CD4-positive, CD25-positive, alpha-beta regulatory T cell (primary cell): ENCODE data around the gene MS4A4A. TPM values are rescaled to one million over a fixed set of nuclear protein-coding genes. Genes with fewer than 3 reads are reported as not detected.

Experiments
- ATAC-seq, 2 donors: fragments of 150-1000 bp; cut with Tn5 transposase; one replicate each; pipeline ENCODE4 v1.10.0; 2021; ENCODE audit warnings: low read depth in 2 of 2, moderate number of reproducible peaks in 2 of 2, moderate library complexity in 1 of 2
- DNase-seq, 3 donors: peaks; one replicate each; pipeline versions ENCODE4 v3.0.0 to v3.0.0-alpha.2; 2012 to 2022; ENCODE audit warnings: mixed read lengths in 1 of 3
- H3K27ac ChIP-seq: one replicate; pipeline ENCODE4 v1.7.0; 2013; ENCODE audit warnings: mild to moderate bottlenecking, low read length; ENCODE audit not compliant: insufficient read depth, poor library complexity, severe bottlenecking
- H3K27me3 ChIP-seq: one replicate; pipeline ENCODE4 v1.7.0; 2013; ENCODE audit warnings: low read length; ENCODE audit not compliant: control insufficient read depth, insufficient read depth
- H3K36me3 ChIP-seq: one replicate; pipeline ENCODE4 v1.7.0; 2013; ENCODE audit warnings: mild to moderate bottlenecking, low read length, moderate library complexity; ENCODE audit not compliant: control insufficient read depth, insufficient read depth
- H3K4me1 ChIP-seq: 2 replicates; pipeline ENCODE4 v1.7.0; 2013; ENCODE audit warnings: mild to moderate bottlenecking, low read length; ENCODE audit not compliant: insufficient read depth, control insufficient read depth, poor library complexity, severe bottlenecking
- H3K4me3 ChIP-seq: one replicate; pipeline ENCODE4 v1.7.0; 2013; ENCODE audit warnings: low read depth, mild to moderate bottlenecking, low read length, moderate library complexity
- H3K9me3 ChIP-seq, 2 experiments: 1 replicate in 1 of 2; 2 replicates in 1 of 2; pipeline ENCODE4 v1.7.0; 2013; ENCODE audit warnings: low read length in 2 of 2, mild to moderate bottlenecking in 1 of 2, moderate library complexity in 1 of 2; ENCODE audit not compliant: control insufficient read depth in 2 of 2
- H3K27ac Mint-ChIP-seq, 3 donors: one replicate each; pipeline ENCODE4 v1.8.0; 2020 to 2022; ENCODE audit warnings: mild to moderate bottlenecking in 3 of 3, mixed read lengths in 3 of 3, moderate library complexity in 2 of 3
- H3K27me3 Mint-ChIP-seq: one replicate; pipeline ENCODE4 v1.8.0; 2022; ENCODE audit warnings: mild to moderate bottlenecking, mixed read lengths
- H3K36me3 Mint-ChIP-seq: one replicate; pipeline ENCODE4 v1.8.0; 2020; ENCODE audit warnings: mixed read lengths
- H3K4me1 Mint-ChIP-seq, 4 donors: one replicate each; pipeline ENCODE4 v1.8.0; 2020 to 2022; ENCODE audit warnings: mixed read lengths in 4 of 4, mild to moderate bottlenecking in 1 of 4
- H3K4me3 Mint-ChIP-seq, 4 donors: one replicate each; pipeline ENCODE4 v1.8.0; 2020 to 2022; ENCODE audit warnings: mild to moderate bottlenecking in 4 of 4, mixed read lengths in 4 of 4, moderate library complexity in 3 of 4
- H3K9me3 Mint-ChIP-seq, 7 donors: one replicate each; pipeline ENCODE4 v1.8.0; 2020 to 2022; ENCODE audit warnings: mixed read lengths in 7 of 7, mild to moderate bottlenecking in 3 of 7, moderate library complexity in 2 of 7
- polyA plus RNA-seq, 4 donors: library from polyadenylated mRNA; unstranded; fragments of 300-500 nt; fragmentation: Illumina TruSeq; gene quantifications; one replicate each; pipeline ENCODE4 v1.2.3, GENCODE V29; 2021
- total RNA-seq: library from RNA; stranded (reverse); gene quantifications from one replicate; pipeline ENCODE4 v1.2.3, GENCODE V29; 2022

Gene MS4A4A
- total and polyA plus RNA-seq, 5 donors from 2014 or later = not detected

DNA sequence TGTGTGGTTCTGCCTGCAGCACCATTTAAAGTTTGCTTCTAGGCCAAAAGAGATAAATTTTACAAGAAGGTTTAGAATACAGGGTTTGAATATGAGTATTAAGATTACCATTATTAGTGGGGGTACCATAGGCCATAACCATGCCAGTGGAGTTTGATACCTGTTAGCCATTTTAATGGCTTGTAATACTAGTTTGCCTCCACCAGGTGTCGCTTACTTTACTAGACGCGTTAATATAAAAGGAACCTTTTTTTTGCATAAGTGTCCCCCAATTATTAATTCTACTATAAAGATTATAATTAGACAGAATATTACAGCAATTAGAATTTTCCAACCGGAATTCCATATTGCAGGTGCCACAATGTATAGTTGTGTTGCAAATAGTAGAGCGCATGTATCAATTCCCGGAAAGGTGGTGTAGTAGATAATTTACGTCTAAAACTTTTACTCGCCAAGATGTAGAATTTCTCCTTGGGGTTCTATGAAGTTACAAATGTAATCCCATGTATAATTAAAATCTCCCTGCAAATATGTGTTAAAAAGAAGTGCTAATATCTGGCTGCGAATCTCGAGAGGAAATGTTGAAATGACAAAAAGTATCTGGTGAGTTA, 62.7 kb downstream of the MS4A4A start:
- Histone ChIP-seq H3K36me3 (no peaks in the 10 kb centered on the region), H3K27me3 (no peaks in the 10 kb centered on the region), H3K9me3 (no peaks in the 10 kb centered on the region), H3K4me1 (no peaks in the 10 kb centered on the region), H3K27ac (no peak overlapping the region), H3K4me3 (no peak overlapping the region)
- no peaks in the 10 kb centered on the region for H3K36me3 Mint-ChIP-seq
- DNase-seq (peak in 1 of 3 donors; percentile 27), ATAC-seq (no peak)
- peaks cover 11% of the 10 kb centered on the region for H3K27me3 Mint-ChIP-seq
- no peak overlapping the region for H3K27ac Mint-ChIP-seq
- peaks cover 0 to 2% (median 0%) of the 10 kb centered on the region in 7 donors for H3K9me3 Mint-ChIP-seq
- peaks cover 0 to 2% (median 0%) of the 10 kb centered on the region in 4 donors for H3K4me1 Mint-ChIP-seq
- no peak overlapping the region for H3K4me3 Mint-ChIP-seq

DNA sequence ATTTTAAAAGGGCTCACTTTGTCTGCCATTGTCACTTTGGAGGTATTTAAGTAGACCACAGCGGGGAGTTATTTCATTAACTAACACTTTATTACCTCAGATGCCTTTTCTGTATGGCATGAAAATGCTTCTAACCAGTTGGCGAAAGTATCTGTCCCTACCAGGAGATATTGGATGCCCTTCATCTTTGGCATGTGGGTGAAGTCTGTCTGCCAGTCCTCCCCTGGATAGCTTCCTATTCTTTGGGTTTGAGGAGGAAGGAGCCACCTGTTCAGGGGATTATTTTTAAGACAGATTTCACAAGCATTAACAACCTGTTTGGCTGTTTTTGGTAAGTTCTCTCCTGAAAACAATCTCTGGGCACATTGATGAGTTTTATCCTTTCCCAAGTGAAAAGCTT, 63.7 kb downstream of the MS4A4A start:
- no peaks in the 10 kb centered on the region for H3K36me3 ChIP-seq
- DNase-seq = no peak
- Mint-ChIP-seq H3K36me3 (no peaks in the 10 kb centered on the region), H3K4me1 (no peaks in the 10 kb centered on the region), H3K27ac (no peak overlapping the region), H3K27me3 (peaks cover 11% of the 10 kb centered on the region), H3K4me3 (no peak overlapping the region), H3K9me3 (peaks cover 0 to 2% (median 0%) of the 10 kb centered on the region in 7 donors)
- peaks cover 2% of the 10 kb centered on the region for H3K27me3 ChIP-seq
- ATAC-seq = no peak
- H3K9me3 ChIP-seq = no peaks in the 10 kb centered on the region
- H3K27ac ChIP-seq = no peak overlapping the region
- no peaks in the 10 kb centered on the region for H3K4me1 ChIP-seq
- no peak overlapping the region for H3K4me3 ChIP-seq

DNA sequence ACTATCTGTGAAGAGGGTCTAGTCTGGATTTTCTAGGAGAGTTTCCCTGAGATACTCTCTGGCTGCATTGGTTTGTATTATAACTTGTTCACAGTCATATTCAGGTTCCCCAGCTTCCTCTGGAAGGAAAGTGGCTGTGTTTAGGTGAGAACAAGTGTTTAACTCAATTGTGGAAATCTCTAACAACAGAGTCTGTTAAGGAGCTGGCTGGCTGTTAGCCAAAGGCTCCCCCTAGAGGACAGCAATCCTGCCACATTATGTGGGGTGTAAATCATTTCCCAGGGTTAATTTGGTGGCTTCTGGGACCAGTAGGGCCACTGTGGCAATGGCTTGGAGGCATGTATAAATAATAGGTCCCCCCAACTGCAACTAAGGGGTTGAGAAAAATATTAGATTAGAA, 65.0 kb downstream of the MS4A4A start:
- ATAC-seq = no peak
- H3K9me3 Mint-ChIP-seq = peaks cover 0 to 2% (median 0%) of the 10 kb centered on the region in 7 donors
- no peaks in the 10 kb centered on the region for H3K36me3 Mint-ChIP-seq
- H3K27ac ChIP-seq = no peak overlapping the region
- H3K27ac Mint-ChIP-seq = no peak overlapping the region
- H3K27me3 ChIP-seq = peaks cover 8% of the 10 kb centered on the region
- H3K4me1 Mint-ChIP-seq = no peaks in the 10 kb centered on the region
- DNase-seq = peak in 1 of 3 donors; percentile 16
- no peaks in the 10 kb centered on the region for H3K36me3 ChIP-seq
- H3K9me3 ChIP-seq = no peaks in the 10 kb centered on the region
- H3K27me3 Mint-ChIP-seq = peaks cover 21% of the 10 kb centered on the region
- H3K4me3 Mint-ChIP-seq = no peak overlapping the region
- no peak overlapping the region for H3K4me3 ChIP-seq
- H3K4me1 ChIP-seq = no peaks in the 10 kb centered on the region

DNA sequence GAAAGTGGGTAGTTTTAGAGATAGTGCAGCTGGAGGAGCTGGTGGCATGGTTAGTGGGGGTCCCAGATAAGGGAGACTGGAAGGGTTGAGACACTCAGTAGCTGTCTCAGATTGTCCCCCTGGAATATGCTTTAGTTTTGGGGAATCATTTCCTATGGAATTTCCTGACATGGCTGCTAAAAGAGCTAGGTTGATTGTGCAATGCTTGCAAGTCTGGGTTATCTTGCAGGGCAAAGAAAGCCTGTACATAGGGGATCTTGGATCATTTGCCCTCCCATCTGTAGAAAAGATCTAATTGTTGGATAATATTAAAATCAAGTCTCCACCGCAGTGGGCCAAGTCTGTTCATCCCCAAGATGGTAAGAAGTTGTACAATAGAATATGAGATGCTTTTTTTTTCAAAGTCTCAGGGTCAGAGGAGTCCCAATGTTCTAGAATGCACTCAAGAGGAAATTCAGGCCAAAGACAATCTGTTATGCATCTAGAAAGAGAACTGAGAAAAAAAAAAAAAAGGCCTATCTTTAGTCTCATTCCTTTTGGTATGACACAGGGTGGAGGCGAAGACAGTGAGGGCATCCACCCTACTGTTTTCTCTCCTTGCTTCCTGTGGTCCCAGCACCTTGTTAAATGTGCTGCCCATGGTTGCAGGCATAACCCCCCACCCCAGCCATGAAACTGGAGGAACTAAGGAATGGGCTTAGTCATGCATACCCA, 66.8 kb downstream of the MS4A4A start:
- Mint-ChIP-seq H3K36me3 (no peaks in the 10 kb centered on the region), H3K9me3 (peaks cover 0 to 2% (median 0%) of the 10 kb centered on the region in 7 donors), H3K27me3 (peaks cover 27% of the 10 kb centered on the region), H3K27ac (no peak overlapping the region), H3K4me1 (no peaks in the 10 kb centered on the region), H3K4me3 (no peak overlapping the region)
- Histone ChIP-seq H3K36me3 (no peaks in the 10 kb centered on the region), H3K4me3 (no peak overlapping the region), H3K9me3 (no peaks in the 10 kb centered on the region), H3K27ac (no peak overlapping the region), H3K4me1 (no peaks in the 10 kb centered on the region), H3K27me3 (peaks cover 8% of the 10 kb centered on the region)
- ATAC-seq = no peak
- no peak for DNase-seq

DNA sequence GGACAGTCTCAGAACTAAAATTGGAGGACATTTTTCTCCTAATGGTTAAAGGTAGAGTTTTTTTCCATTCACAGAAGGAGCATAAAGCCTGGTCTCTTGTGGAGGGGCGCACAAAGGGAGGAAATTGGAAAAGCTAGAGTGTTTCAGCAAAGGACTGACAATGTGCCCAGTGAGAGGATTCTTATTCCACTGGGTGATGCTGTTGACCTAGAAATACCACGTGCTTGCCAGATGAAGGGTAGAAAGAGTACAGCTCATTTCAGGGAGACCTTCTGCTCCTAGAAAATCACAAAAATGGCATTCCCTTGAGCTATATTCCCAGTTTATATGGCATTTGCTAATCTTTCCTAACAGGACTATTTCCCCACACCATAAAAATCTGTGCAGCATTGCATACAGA, 67.7 kb downstream of the MS4A4A start:
- H3K4me3 ChIP-seq = no peak overlapping the region
- no peak for DNase-seq
- no peaks in the 10 kb centered on the region for H3K9me3 Mint-ChIP-seq

DNA sequence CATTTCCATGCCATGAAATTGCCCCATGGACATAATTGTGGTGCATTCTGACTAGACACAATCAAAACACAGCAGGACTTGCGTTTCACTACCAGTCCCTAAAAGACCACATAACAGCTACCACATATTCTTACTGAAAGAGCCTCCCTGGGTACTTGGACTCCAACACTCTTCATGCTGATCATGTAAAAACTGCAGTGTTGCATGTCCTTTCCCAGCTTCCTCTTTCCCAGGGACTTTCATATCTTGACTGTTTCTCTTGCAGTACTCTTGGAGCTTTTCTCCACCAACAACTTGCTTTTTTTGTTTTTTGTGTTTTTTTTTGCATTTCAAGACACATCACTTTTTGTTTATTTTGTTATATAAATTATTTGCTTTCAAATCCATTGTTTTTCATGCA, 69.5 kb downstream of the MS4A4A start:
- ATAC-seq = no peak
- H3K4me3 Mint-ChIP-seq = no peak overlapping the region
- Histone ChIP-seq H3K9me3 (no peaks in the 10 kb centered on the region), H3K4me1 (no peaks in the 10 kb centered on the region), H3K27me3 (peaks cover 8% of the 10 kb centered on the region), H3K27ac (no peak overlapping the region), H3K36me3 (no peaks in the 10 kb centered on the region), H3K4me3 (no peak overlapping the region)
- no peaks in the 10 kb centered on the region for H3K4me1 Mint-ChIP-seq
- no peaks in the 10 kb centered on the region for H3K9me3 Mint-ChIP-seq
- H3K36me3 Mint-ChIP-seq = no peaks in the 10 kb centered on the region
- H3K27me3 Mint-ChIP-seq = peaks cover 32% of the 10 kb centered on the region
- no peak for DNase-seq
- H3K27ac Mint-ChIP-seq = no peak overlapping the region

More for the DNA sequence above, 67.7 kb downstream of the MS4A4A start:
- H3K27me3 ChIP-seq = peaks cover 8% of the 10 kb centered on the region
- Mint-ChIP-seq H3K27me3 (peaks cover 27% of the 10 kb centered on the region), H3K4me3 (no peak overlapping the region), H3K4me1 (no peaks in the 10 kb centered on the region), H3K36me3 (no peaks in the 10 kb centered on the region), H3K27ac (no peak overlapping the region)
- ATAC-seq = no peak
- no peak overlapping the region for H3K27ac ChIP-seq
- H3K9me3 ChIP-seq = no peaks in the 10 kb centered on the region
- no peaks in the 10 kb centered on the region for H3K4me1 ChIP-seq
- no peaks in the 10 kb centered on the region for H3K36me3 ChIP-seq

DNA sequence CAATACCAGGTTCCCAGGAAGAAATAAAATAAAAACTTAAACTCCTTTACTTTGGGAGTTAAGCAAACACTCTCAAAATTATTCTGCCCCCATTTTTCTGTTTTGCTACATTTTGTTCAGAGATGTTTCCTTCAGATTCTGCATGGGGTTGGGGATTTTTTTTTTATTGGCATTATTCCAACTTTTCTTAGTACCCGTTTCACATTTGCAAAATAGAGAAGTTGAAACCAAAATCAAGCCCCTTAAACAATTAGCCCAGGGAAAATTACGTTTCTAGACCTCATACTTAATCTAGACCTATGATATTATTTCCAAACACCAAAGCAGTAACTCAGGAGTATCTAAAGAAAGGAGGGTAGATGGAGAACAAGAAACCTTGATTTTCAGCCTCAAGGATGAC, 77.3 kb downstream of the MS4A4A start:
- H3K4me1 Mint-ChIP-seq = no peaks in the 10 kb centered on the region
- no peak overlapping the region for H3K4me3 Mint-ChIP-seq
- no peak overlapping the region for H3K27ac Mint-ChIP-seq
- no peak overlapping the region for H3K27ac ChIP-seq
- no peaks in the 10 kb centered on the region for H3K9me3 ChIP-seq
- peaks cover 0 to 1% (median 0%) of the 10 kb centered on the region in 7 donors for H3K9me3 Mint-ChIP-seq
- no peak for DNase-seq
- H3K27me3 ChIP-seq = peaks cover 2% of the 10 kb centered on the region
- H3K36me3 ChIP-seq = no peaks in the 10 kb centered on the region
- peaks cover 10% of the 10 kb centered on the region for H3K27me3 Mint-ChIP-seq
- H3K4me1 ChIP-seq = no peaks in the 10 kb centered on the region
- H3K4me3 ChIP-seq = no peak overlapping the region
- no peak for ATAC-seq
- no peaks in the 10 kb centered on the region for H3K36me3 Mint-ChIP-seq
